HepG2 (cell line): ENCODE measurements around the gene ALDH1L2.

ENCODE experiments used
- CBX1 ChIP-seq: IDR thresholded peaks from one replicate; pipeline ENCODE4 v1.6.1; 2016; ENCODE audit warnings: antibody characterized with exemption, low read depth
- TCF12 ChIP-seq, 2 experiments: fragments of 450-650 bp in 1 of 2; sonication (generic) in 1 of 2; formaldehyde crosslinking in 1 of 2; IDR thresholded peaks; 2 replicates each; pipeline versions ENCODE4 v1.6.1 to v1.8.0; 2017 to 2022; ENCODE audit warnings: antibody characterized with exemption in 1 of 2, mild to moderate bottlenecking in 1 of 2, missing genetic modification reagents in 1 of 2, moderate library complexity in 1 of 2
- ZFX ChIP-seq: sonication (generic); formaldehyde crosslinking; IDR thresholded peaks from 2 replicates; pipeline ENCODE4 v1.4.0; 2020; ENCODE audit warnings: mild to moderate bottlenecking, low read depth, missing genetic modification reagents, moderate library complexity
- ZNF232 ChIP-seq: sonication (generic); formaldehyde crosslinking; IDR thresholded peaks from 2 replicates; pipeline ENCODE4 v1.4.0; 2020; ENCODE audit warnings: missing genetic modification reagents, borderline replicate concordance
- TF ChIP-seq, protein P1 (sequence below): sonication (generic); formaldehyde crosslinking; IDR thresholded peaks from 2 replicates; pipeline ENCODE4 v1.5.1; 2020; ENCODE audit warnings: missing genetic modification reagents, mild to moderate bottlenecking, borderline replicate concordance
- TF ChIP-seq, protein P2 (sequence below): sonication (generic); formaldehyde crosslinking; IDR thresholded peaks from 2 replicates; pipeline ENCODE4 v1.5.0; 2020; ENCODE audit warnings: mild to moderate bottlenecking, missing genetic modification reagents, moderate library complexity
- TF ChIP-seq, protein P3 (sequence below): IDR thresholded peaks from 2 replicates; pipeline ENCODE4 v1.6.1; 2016; ENCODE audit warnings: low read depth, borderline replicate concordance

DNA sequence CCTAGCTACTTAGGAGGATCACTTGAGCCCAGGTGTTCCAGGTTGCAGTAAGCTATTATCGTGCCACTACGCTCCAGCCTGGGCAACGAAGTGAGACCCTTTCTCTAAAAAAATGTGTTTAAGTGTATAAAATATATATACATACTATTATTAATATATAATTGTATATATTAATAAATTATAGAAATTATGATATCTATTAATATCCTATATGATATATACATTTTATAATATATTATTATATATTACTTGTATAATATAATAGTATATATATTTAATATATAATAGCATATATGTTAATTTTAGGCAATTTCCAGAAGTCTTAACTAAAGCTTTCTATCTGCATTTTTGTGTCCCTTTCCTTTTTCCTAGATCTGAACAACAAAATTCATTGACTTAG, 12.3 kb downstream of the ALDH1L2 start:
- TF ChIP-seq, protein P1, sequence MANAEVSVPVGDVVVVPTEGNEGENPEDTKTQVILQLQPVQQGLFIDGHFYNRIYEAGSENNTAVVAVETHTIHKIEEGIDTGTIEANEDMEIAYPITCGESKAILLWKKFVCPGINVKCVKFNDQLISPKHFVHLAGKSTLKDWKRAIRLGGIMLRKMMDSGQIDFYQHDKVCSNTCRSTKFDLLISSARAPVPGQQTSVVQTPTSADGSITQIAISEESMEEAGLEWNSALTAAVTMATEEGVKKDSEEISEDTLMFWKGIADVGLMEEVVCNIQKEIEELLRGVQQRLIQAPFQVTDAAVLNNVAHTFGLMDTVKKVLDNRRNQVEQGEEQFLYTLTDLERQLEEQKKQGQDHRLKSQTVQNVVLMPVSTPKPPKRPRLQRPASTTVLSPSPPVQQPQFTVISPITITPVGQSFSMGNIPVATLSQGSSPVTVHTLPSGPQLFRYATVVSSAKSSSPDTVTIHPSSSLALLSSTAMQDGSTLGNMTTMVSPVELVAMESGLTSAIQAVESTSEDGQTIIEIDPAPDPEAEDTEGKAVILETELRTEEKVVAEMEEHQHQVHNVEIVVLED (CRISPR knock-in tag), result no peak
- TF ChIP-seq TCF12 (IDR thresholded peaks at IDR 0.05), result no peak
- no peak for TF ChIP-seq TCF12 (CRISPR knock-in tag; IDR thresholded peaks at IDR 0.05)
- no peak for TF ChIP-seq CBX1
- TF ChIP-seq ZFX (CRISPR knock-in tag), result no peak
- TF ChIP-seq, protein P2, sequence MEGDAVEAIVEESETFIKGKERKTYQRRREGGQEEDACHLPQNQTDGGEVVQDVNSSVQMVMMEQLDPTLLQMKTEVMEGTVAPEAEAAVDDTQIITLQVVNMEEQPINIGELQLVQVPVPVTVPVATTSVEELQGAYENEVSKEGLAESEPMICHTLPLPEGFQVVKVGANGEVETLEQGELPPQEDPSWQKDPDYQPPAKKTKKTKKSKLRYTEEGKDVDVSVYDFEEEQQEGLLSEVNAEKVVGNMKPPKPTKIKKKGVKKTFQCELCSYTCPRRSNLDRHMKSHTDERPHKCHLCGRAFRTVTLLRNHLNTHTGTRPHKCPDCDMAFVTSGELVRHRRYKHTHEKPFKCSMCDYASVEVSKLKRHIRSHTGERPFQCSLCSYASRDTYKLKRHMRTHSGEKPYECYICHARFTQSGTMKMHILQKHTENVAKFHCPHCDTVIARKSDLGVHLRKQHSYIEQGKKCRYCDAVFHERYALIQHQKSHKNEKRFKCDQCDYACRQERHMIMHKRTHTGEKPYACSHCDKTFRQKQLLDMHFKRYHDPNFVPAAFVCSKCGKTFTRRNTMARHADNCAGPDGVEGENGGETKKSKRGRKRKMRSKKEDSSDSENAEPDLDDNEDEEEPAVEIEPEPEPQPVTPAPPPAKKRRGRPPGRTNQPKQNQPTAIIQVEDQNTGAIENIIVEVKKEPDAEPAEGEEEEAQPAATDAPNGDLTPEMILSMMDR, result no peak
- TF ChIP-seq ZNF232 (CRISPR knock-in tag), result no peak
- TF ChIP-seq, protein P3, sequence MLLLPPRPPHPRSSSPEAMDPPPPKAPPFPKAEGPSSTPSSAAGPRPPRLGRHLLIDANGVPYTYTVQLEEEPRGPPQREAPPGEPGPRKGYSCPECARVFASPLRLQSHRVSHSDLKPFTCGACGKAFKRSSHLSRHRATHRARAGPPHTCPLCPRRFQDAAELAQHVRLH (CRISPR knock-in tag), result no peak
